GM19395 (cell line): ENCODE data around the gene DGKG.

ENCODE experiments used
- ATAC-seq: cut with Tn5 transposase; IDR thresholded peaks from one replicate; pipeline ENCODE4 v1.9.1; 2021; ENCODE audit warnings: mild to moderate bottlenecking, moderate library complexity; ENCODE audit not compliant: unreplicated experiment

Gene DGKG

GRCh38 chr3:186247821-186248814 is 113.9 kb downstream of the DGKG start:
- ATAC-seq = no peak

GRCh38 chr3:186246941-186247340 is 115.1 kb downstream of the DGKG start:
- ATAC-seq = no peak

- no peak for ATAC-seq
These were observed 118.0 kb downstream of the DGKG start for GRCh38 chr3:186244016-186244415.

GRCh38 chr3:186241910-186242821 is 119.9 kb downstream of the DGKG start:
- ATAC-seq = peak; percentile 78

- ATAC-seq = no peak
These were observed 122.7 kb downstream of the DGKG start for GRCh38 chr3:186239321-186239720.

GRCh38 chr3:186237915-186238314 is 124.1 kb downstream of the DGKG start:
- ATAC-seq = no peak

- no peak for ATAC-seq
These were observed 125.5 kb downstream of the DGKG start for GRCh38 chr3:186236357-186237020.

- peak; percentile 88 for ATAC-seq
These were observed 126.5 kb downstream of the DGKG start for GRCh38 chr3:186235554-186235953.

- no peak for ATAC-seq
These were observed 127.9 kb downstream of the DGKG start for GRCh38 chr3:186234152-186234551.

GRCh38 chr3:186226482-186226881 is 135.6 kb downstream of the DGKG start:
- ATAC-seq = no peak

GRCh38 chr3:186225603-186226002 is 136.4 kb downstream of the DGKG start:
- peak; percentile 64 for ATAC-seq

GRCh38 chr3:186224041-186224610 is 137.9 kb downstream of the DGKG start:
- ATAC-seq = no peak

GRCh38 chr3:186223476-186223875 is 138.6 kb downstream of the DGKG start:
- ATAC-seq = no peak

- ATAC-seq = no peak
These were observed 140.2 kb downstream of the DGKG start for GRCh38 chr3:186221760-186222378.

- no peak for ATAC-seq
These were observed 141.0 kb downstream of the DGKG start for GRCh38 chr3:186220911-186221645.

- ATAC-seq = no peak
These were observed 141.7 kb downstream of the DGKG start for GRCh38 chr3:186220365-186220764.

GRCh38 chr3:186219211-186219638 is 142.8 kb downstream of the DGKG start:
- no peak for ATAC-seq

GRCh38 chr3:186218421-186218820 is 143.6 kb downstream of the DGKG start:
- ATAC-seq = no peak

GRCh38 chr3:186217820-186218164 is 144.2 kb downstream of the DGKG start:
- ATAC-seq = peak; percentile 97
